WTC11 (cell line): ENCODE results near the gene MTUS2. TPM values are rescaled to one million over a fixed set of nuclear protein-coding genes. Genes with fewer than 3 reads are reported as not detected.

ENCODE experiments used
- ATAC-seq: fragments of 200-7000 bp; cut with Tn5 transposase; 2 replicates; pipeline ENCODE4 v1.10.0; 2021; ENCODE audit warnings: mild to moderate bottlenecking, moderate library complexity
- CTCF ChIA-PET: fragments of 300-600 bp; sonication (Branson Sonifier 250); formaldehyde crosslinking; loops from one replicate; lab custom pipeline; 2021; ENCODE audit warnings: antibody characterized with exemption; lab: Charles Lee
- POLR2A ChIA-PET: fragments of 350-600 bp; sonication (Branson Sonifier 250); formaldehyde crosslinking; loops from one replicate; lab custom pipeline; 2021; ENCODE audit warnings: antibody characterized with exemption; lab: Charles Lee
- DNase-seq: peaks from one replicate; pipeline ENCODE4 v3.0.0; 2021; ENCODE audit warnings: low spot score
- H3K27ac Mint-ChIP-seq: 2 replicates; pipeline ENCODE4 v1.8.0; 2021; ENCODE audit warnings: mixed read lengths
- H3K27me3 Mint-ChIP-seq: 2 replicates; pipeline ENCODE4 v1.8.0; 2021; ENCODE audit warnings: low read depth, mild to moderate bottlenecking, moderate library complexity, mixed read lengths
- H3K36me3 Mint-ChIP-seq: 2 replicates; pipeline ENCODE4 v1.8.0; 2021; ENCODE audit warnings: mixed read lengths
- H3K4me1 Mint-ChIP-seq: 2 replicates; pipeline ENCODE4 v1.8.0; 2022; ENCODE audit warnings: mixed read lengths
- H3K4me3 Mint-ChIP-seq: 2 replicates; pipeline ENCODE4 v1.8.0; 2021; ENCODE audit warnings: mild to moderate bottlenecking, moderate library complexity, mixed read lengths
- H3K9me3 Mint-ChIP-seq: 2 replicates; pipeline ENCODE4 v1.8.0; 2021; ENCODE audit warnings: mixed read lengths
- AR ChIP-seq: fragments of 250-450 bp; sonication (Bioruptor Pico); IDR thresholded peaks from 2 replicates; pipeline ENCODE4 v1.9.0; 2021; ENCODE audit warnings: mild to moderate bottlenecking
- GRHL2 ChIP-seq: fragments of 250-450 bp; sonication (Bioruptor Pico); IDR thresholded peaks from 2 replicates; pipeline ENCODE4 v1.8.0; 2022; ENCODE audit warnings: mild to moderate bottlenecking, moderate library complexity; ENCODE audit not compliant: insufficient replicate concordance, severe bottlenecking
- HMGA2 ChIP-seq: fragments of 250-450 bp; sonication (Bioruptor Pico); IDR thresholded peaks from 2 replicates; pipeline ENCODE4 v1.4.0; 2021; ENCODE audit warnings: mild to moderate bottlenecking, moderate library complexity
- IRF2 ChIP-seq: sonication (generic); formaldehyde crosslinking; IDR thresholded peaks from 2 replicates; pipeline ENCODE4 v1.8.0; 2022; ENCODE audit warnings: low read depth, missing genetic modification reagents, borderline replicate concordance
- JAZF1 ChIP-seq: fragments of 250-450 bp; sonication (Bioruptor Pico); IDR thresholded peaks from 2 replicates; pipeline ENCODE4 v1.9.0; 2021; ENCODE audit warnings: moderate library complexity, mild to moderate bottlenecking, inconsistent platforms
- MXD4 ChIP-seq: fragments of 250-450 bp; sonication (Bioruptor Pico); IDR thresholded peaks from 2 replicates; pipeline ENCODE4 v1.8.0; 2021; ENCODE audit warnings: mild to moderate bottlenecking, moderate library complexity, borderline replicate concordance
- NFATC4 ChIP-seq: fragments of 250-450 bp; sonication (Bioruptor Pico); IDR thresholded peaks from 2 replicates; pipeline ENCODE4 v1.9.0; 2021; ENCODE audit warnings: mild to moderate bottlenecking
- PRRX2 ChIP-seq: fragments of 250-450 bp; sonication (Bioruptor Pico); IDR thresholded peaks from 2 replicates; pipeline ENCODE4 v1.8.0; 2021; ENCODE audit warnings: mild to moderate bottlenecking
- RELA ChIP-seq: sonication (generic); formaldehyde crosslinking; IDR thresholded peaks from 2 replicates; pipeline ENCODE4 v1.8.1; 2022; ENCODE audit warnings: missing genetic modification reagents, mild to moderate bottlenecking, borderline replicate concordance
- SMAD3 ChIP-seq: sonication (generic); formaldehyde crosslinking; IDR thresholded peaks from 2 replicates; pipeline ENCODE4 v1.8.0; 2022; ENCODE audit warnings: missing genetic modification reagents, mild to moderate bottlenecking, borderline replicate concordance
- SMAD4 ChIP-seq: sonication (generic); formaldehyde crosslinking; IDR thresholded peaks from 2 replicates; pipeline ENCODE4 v1.8.0; 2022; ENCODE audit warnings: mild to moderate bottlenecking, missing genetic modification reagents
- TEAD1 ChIP-seq: sonication (generic); formaldehyde crosslinking; IDR thresholded peaks from 2 replicates; pipeline ENCODE4 v1.8.0; 2022; ENCODE audit warnings: mild to moderate bottlenecking, missing genetic modification reagents
- TEAD4 ChIP-seq: sonication (generic); formaldehyde crosslinking; IDR thresholded peaks from 2 replicates; pipeline ENCODE4 v1.8.0; 2022; ENCODE audit warnings: mild to moderate bottlenecking, missing genetic modification reagents
- TP53 ChIP-seq: sonication (generic); formaldehyde crosslinking; IDR thresholded peaks from 2 replicates; pipeline ENCODE4 v1.8.1; 2023; ENCODE audit warnings: mild to moderate bottlenecking, missing genetic modification reagents
- USF1 ChIP-seq: sonication (generic); formaldehyde crosslinking; IDR thresholded peaks from 2 replicates; pipeline ENCODE4 v1.8.0; 2022; ENCODE audit warnings: mild to moderate bottlenecking, missing genetic modification reagents
- ZBTB21 ChIP-seq: sonication (generic); formaldehyde crosslinking; IDR thresholded peaks from 2 replicates; pipeline ENCODE4 v1.8.1; 2023; ENCODE audit warnings: mild to moderate bottlenecking, missing genetic modification reagents, borderline replicate concordance
- ZNF121 ChIP-seq: sonication (generic); formaldehyde crosslinking; IDR thresholded peaks from 2 replicates; pipeline ENCODE4 v1.8.0; 2023; ENCODE audit warnings: missing genetic modification reagents
- ZNF219 ChIP-seq: sonication (generic); formaldehyde crosslinking; IDR thresholded peaks from 2 replicates; pipeline ENCODE4 v1.8.0; 2023; ENCODE audit warnings: missing genetic modification reagents, mild to moderate bottlenecking, borderline replicate concordance
- ZNF423 ChIP-seq: fragments of 250-450 bp; sonication (Bioruptor Pico); IDR thresholded peaks from 2 replicates; pipeline ENCODE4 v2.1.2; 2022; ENCODE audit warnings: mild to moderate bottlenecking, moderate library complexity
- ZNF671 ChIP-seq: fragments of 250-450 bp; sonication (Bioruptor Pico); IDR thresholded peaks from 2 replicates; pipeline ENCODE4 v1.8.0; 2021; ENCODE audit warnings: mild to moderate bottlenecking
- total RNA-seq: library from RNA; stranded (reverse); gene quantifications from 3 replicates; pipeline ENCODE4 v1.2.3, GENCODE V29; 2021
- TF ChIP-seq, protein P1 (sequence below): sonication (generic); formaldehyde crosslinking; IDR thresholded peaks from 2 replicates; pipeline ENCODE4 v1.8.1; 2022; ENCODE audit warnings: missing genetic modification reagents, borderline replicate concordance
- TF ChIP-seq, protein P2 (sequence below): sonication (generic); formaldehyde crosslinking; IDR thresholded peaks from 2 replicates; pipeline ENCODE4 v1.8.1; 2023; ENCODE audit warnings: mild to moderate bottlenecking, missing genetic modification reagents

MTUS2 gene
- total RNA-seq, 1 experiment from 2014 or later = 0.22 TPM

- DNase-seq = no peak
- no peak for TF ChIP-seq PRRX2 (CRISPR knock-in tag)
- TF ChIP-seq ZNF671 = no peak
- TF ChIP-seq, protein P1, sequence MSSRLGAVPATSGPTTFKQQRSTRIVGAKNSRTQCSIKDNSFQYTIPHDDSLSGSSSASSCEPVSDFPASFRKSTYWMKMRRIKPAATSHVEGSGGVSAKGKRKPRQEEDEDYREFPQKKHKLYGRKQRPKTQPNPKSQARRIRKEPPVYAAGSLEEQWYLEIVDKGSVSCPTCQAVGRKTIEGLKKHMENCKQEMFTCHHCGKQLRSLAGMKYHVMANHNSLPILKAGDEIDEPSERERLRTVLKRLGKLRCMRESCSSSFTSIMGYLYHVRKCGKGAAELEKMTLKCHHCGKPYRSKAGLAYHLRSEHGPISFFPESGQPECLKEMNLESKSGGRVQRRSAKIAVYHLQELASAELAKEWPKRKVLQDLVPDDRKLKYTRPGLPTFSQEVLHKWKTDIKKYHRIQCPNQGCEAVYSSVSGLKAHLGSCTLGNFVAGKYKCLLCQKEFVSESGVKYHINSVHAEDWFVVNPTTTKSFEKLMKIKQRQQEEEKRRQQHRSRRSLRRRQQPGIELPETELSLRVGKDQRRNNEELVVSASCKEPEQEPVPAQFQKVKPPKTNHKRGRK = no peak
- TF ChIP-seq, protein P2, sequence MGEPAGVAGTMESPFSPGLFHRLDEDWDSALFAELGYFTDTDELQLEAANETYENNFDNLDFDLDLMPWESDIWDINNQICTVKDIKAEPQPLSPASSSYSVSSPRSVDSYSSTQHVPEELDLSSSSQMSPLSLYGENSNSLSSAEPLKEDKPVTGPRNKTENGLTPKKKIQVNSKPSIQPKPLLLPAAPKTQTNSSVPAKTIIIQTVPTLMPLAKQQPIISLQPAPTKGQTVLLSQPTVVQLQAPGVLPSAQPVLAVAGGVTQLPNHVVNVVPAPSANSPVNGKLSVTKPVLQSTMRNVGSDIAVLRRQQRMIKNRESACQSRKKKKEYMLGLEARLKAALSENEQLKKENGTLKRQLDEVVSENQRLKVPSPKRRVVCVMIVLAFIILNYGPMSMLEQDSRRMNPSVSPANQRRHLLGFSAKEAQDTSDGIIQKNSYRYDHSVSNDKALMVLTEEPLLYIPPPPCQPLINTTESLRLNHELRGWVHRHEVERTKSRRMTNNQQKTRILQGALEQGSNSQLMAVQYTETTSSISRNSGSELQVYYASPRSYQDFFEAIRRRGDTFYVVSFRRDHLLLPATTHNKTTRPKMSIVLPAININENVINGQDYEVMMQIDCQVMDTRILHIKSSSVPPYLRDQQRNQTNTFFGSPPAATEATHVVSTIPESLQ = no peak
- no peaks in the 10 kb centered on the region for H3K36me3 Mint-ChIP-seq
- CTCF ChIA-PET = interaction anchor here (3.2 to 3.8 kb wide), 2 partner anchors 12 to 24 kb away, joined by 9 to 31 read pairs; no protein-coding TSS in a partner anchor
- POLR2A ChIA-PET = no interaction called here
- H3K9me3 Mint-ChIP-seq = no peaks in the 10 kb centered on the region
- no peak overlapping the region for H3K27ac Mint-ChIP-seq
- H3K4me3 Mint-ChIP-seq = no peak overlapping the region
- H3K27me3 Mint-ChIP-seq = no peaks in the 10 kb centered on the region
- ATAC-seq = no peak
- H3K4me1 Mint-ChIP-seq = peaks cover 8% of the 10 kb centered on the region
Measured at GRCh38 chr13:29496241-29496712, 676.1 kb downstream of the MTUS2 start.

- Mint-ChIP-seq H3K27ac (no peak overlapping the region), H3K27me3 (no peaks in the 10 kb centered on the region), H3K36me3 (no peaks in the 10 kb centered on the region), H3K4me3 (no peak overlapping the region), H3K4me1 (peaks cover 8% of the 10 kb centered on the region), H3K9me3 (no peaks in the 10 kb centered on the region)
- DNase-seq (no peak), ATAC-seq (peak; percentile 45; the same call in 1 of the 2 replicates)
- ChIA-PET CTCF (interaction anchor here (0.9 to 3.8 kb wide), 7 partner anchors 11 to 636 kb away, joined by 3 to 31 read pairs (median 5); no protein-coding TSS in a partner anchor), POLR2A (no interaction called here)
- no peak for TF ChIP-seq HMGA2 (CRISPR knock-in tag)
- no peak for TF ChIP-seq MXD4 (CRISPR knock-in tag)
- no peak for TF ChIP-seq GRHL2
- no peak for TF ChIP-seq ZNF121 (CRISPR knock-in tag)
- no peak for TF ChIP-seq RELA (CRISPR knock-in tag)
- TF ChIP-seq IRF2 (CRISPR knock-in tag) = no peak
- TF ChIP-seq ZBTB21 (CRISPR knock-in tag) = no peak
- TF ChIP-seq NFATC4 (CRISPR knock-in tag) = no peak
- no peak for TF ChIP-seq ZNF423 (CRISPR knock-in tag)
- TF ChIP-seq USF1 (CRISPR knock-in tag) = no peak
Measured at GRCh38 chr13:29497137-29497654, 677.1 kb downstream of the MTUS2 start.

DNA sequence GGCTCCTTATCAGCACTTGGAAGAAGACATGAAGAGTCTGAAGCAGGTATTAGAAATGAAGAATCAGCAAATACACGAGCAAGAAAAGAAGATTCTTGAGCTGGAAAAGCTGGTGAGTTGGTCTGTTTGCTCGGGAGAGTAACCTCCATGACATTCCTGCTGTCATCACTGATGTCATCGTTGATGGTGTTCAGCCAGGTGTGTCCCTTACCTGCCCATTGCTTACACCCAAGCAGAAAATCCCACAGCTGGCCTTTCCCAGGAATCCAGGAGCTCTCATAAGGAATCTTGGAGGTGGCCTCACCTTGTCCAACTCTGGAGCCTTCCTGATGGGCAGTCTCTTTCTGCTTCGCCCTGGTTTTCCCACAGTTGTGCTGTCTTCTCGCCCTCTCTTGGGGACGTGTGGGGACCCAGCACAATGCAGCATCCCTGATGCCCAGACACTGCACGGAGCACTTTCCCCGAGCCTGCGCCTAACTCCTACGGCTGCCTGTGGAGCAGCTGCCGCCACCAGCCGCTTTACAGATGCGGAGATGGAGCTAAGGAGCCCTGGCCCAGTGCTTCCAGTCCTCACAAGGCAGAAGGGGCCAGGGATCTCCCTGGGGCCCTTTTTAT is 678.4 kb downstream of the MTUS2 start:
- ATAC-seq (no peak), DNase-seq (no peak)
- H3K4me1 Mint-ChIP-seq = peaks cover 16% of the 10 kb centered on the region
- no peaks in the 10 kb centered on the region for H3K9me3 Mint-ChIP-seq
- TF ChIP-seq TEAD4 = no peak
- TF ChIP-seq ZNF219 (CRISPR knock-in tag) = no peak
- TF ChIP-seq TEAD1 (CRISPR knock-in tag) = no peak
- no peak for TF ChIP-seq TP53
- TF ChIP-seq SMAD3 (CRISPR knock-in tag) = no peak
- no peak for TF ChIP-seq SMAD4 (CRISPR knock-in tag)
- no peak for TF ChIP-seq ZNF671
- no peak for TF ChIP-seq JAZF1 (CRISPR knock-in tag)
- TF ChIP-seq AR (CRISPR knock-in tag) = no peak
- peaks cover 4% of the 10 kb centered on the region; the same call in 1 of the 2 replicates for H3K27me3 Mint-ChIP-seq
- ChIA-PET CTCF (interaction anchor here (0.9 to 3.8 kb wide), 5 partner anchors 10 to 210 kb away, joined by 3 to 31 read pairs (median 6); no protein-coding TSS in a partner anchor), POLR2A (interaction anchor here (1.0 kb wide), 1 partner anchor 15 kb away, joined by 3 read pairs; no protein-coding TSS in a partner anchor)
- no peak overlapping the region for H3K4me3 Mint-ChIP-seq
- H3K27ac Mint-ChIP-seq = no peak overlapping the region
- H3K36me3 Mint-ChIP-seq = no peaks in the 10 kb centered on the region
